Measurements from ENCODE around the gene CAMTA1. TPM values are rescaled to one million over a fixed set of nuclear protein-coding genes. Genes with fewer than 3 reads are reported as not detected.

Gene CAMTA1
- total RNA-seq, 5 donors from 2014 or later (not counting 1 experiment from before 2014, with no cell fraction given): 29.7 to 37.4 (median 34.6) TPM

DNA sequence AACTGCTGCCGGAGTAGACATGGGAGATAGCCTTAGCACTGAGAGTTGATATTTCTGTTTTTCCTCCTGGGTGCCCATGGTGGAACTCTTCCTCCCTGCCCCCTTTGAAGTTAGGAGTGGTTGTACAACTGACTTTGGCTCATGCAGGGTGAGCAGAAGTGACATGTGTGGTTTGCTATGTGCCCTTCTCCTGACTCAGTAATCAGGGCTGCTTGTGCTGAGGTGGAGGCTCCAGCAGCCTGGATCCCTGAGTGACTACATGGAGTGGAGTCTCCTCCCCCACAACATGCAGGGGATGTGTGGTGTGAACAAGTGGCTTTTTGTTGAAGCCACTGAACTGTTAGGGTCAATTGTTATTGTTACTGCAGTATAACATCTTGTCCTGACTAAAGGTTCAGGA lies 261.6 kb downstream of the CAMTA1 start:
- no peaks in the 10 kb centered on the region for H3K9me3 Mint-ChIP-seq
- ChIA-PET POLR2A (no interaction called here), CTCF (no interaction called here)
- no peak overlapping the region for H3K4me3 ChIP-seq (ENCODE audit: control insufficient read depth in 1 of 2, extremely low read depth in 1 of 2, low read length in 1 of 2)
- H3K27me3 ChIP-seq (replicated peaks in 1 of 2; ENCODE audit: control insufficient read depth in 2 of 2, extremely low read depth in 1 of 2, insufficient read depth in 2 of 2, low read length in 1 of 2): peaks cover 0 to 32% of the 10 kb centered on the region in 2 experiments
- H3K36me3 ChIP-seq (ENCODE audit: control insufficient read depth in 2 of 2, extremely low read depth in 1 of 2, insufficient read depth in 1 of 2, low read length in 1 of 2): no peaks in the 10 kb centered on the region
- H3K9me3 ChIP-seq: no peaks in the 10 kb centered on the region
- H3K36me3 Mint-ChIP-seq: no peaks in the 10 kb centered on the region
- ATAC-seq (replicated peaks in 1 of 4): no peak
- WGBS (ENCODE audit: insufficient coverage): no CpG with 5 or more reads among the region's 1 CpG
- peaks cover 11 to 18% of the 10 kb centered on the region in 2 donors for H3K27me3 Mint-ChIP-seq
- H3K4me1 ChIP-seq (ENCODE audit: control insufficient read depth in 1 of 2, extremely low read depth in 1 of 2, insufficient read depth in 2 of 2, low read length in 2 of 2): no peaks in the 10 kb centered on the region
- no peak overlapping the region for H3K4me3 Mint-ChIP-seq
- no peak overlapping the region for H3K27ac ChIP-seq (ENCODE audit: low read length)
- no peaks in the 10 kb centered on the region for H3K4me1 Mint-ChIP-seq
- H3K27ac Mint-ChIP-seq: no peak overlapping the region
- no peak for DNase-seq

DNA sequence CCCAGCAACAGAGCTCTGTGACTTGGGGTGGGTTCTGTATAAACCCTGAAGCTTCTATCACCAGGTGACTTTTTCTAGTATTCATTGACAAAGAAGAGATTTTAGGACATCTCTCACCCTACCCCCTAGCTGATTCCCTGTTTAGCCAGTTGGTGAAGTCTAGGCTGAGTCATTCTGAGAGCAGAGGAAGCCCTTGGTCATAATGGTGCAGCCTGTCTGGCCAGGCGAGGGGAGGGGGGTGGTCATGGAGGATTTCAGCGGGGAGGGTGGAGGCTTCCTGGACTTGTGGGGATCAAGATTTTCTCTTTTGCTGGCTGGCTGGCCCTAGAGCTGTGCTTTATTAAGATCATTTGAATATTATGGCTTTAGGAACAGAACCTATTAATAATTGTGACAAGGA lies 262.6 kb downstream of the CAMTA1 start:
- no CpG with 5 or more reads among the region's 2 CpGs for WGBS (ENCODE audit: insufficient coverage)
- Mint-ChIP-seq H3K4me3 (no peak overlapping the region), H3K4me1 (no peaks in the 10 kb centered on the region), H3K36me3 (no peaks in the 10 kb centered on the region), H3K9me3 (no peaks in the 10 kb centered on the region), H3K27me3 (peaks cover 13 to 18% of the 10 kb centered on the region in 2 donors), H3K27ac (no peak overlapping the region)
- Histone ChIP-seq H3K27ac (ENCODE audit: low read length) (no peak overlapping the region), H3K27me3 (replicated peaks in 1 of 2; ENCODE audit: control insufficient read depth in 2 of 2, extremely low read depth in 1 of 2, insufficient read depth in 2 of 2, low read length in 1 of 2) (peaks cover 0 to 24% of the 10 kb centered on the region in 2 experiments), H3K4me1 (ENCODE audit: control insufficient read depth in 1 of 2, extremely low read depth in 1 of 2, insufficient read depth in 2 of 2, low read length in 2 of 2) (no peaks in the 10 kb centered on the region), H3K36me3 (ENCODE audit: control insufficient read depth in 2 of 2, extremely low read depth in 1 of 2, insufficient read depth in 1 of 2, low read length in 1 of 2) (no peaks in the 10 kb centered on the region), H3K4me3 (ENCODE audit: control insufficient read depth in 1 of 2, extremely low read depth in 1 of 2, low read length in 1 of 2) (no peak overlapping the region), H3K9me3 (no peaks in the 10 kb centered on the region)
- ChIA-PET CTCF (no interaction called here), POLR2A (interaction anchor here (0.6 kb wide), 2 partner anchors 13 to 27 kb away, joined by 3 to 4 read pairs; no protein-coding TSS in a partner anchor)
- ATAC-seq (replicated peaks in 1 of 4) (no peak), DNase-seq (no peak)

DNA sequence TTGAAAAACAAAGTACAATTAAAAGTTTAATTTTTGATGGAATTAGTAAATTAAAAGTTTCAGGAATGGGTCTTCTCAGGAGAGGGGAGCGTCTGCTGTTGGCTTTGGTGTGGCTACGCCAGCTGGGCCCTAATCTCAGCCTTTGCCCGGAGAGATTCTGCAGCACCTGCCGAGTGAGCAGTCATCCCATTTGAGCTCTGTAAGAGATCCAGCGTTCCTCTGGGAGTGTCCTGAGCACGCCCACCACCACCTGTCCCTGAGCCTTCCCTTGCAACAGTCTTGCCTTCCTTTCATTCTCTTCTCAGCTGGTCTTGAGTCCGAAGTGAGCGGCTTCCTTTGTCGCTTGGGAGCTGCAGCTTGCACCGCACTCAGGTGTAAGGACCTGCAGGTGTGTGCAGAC lies 263.1 kb downstream of the CAMTA1 start:
- 76% methylated on average over 10 of the region's 10 CpGs for WGBS (ENCODE audit: insufficient coverage)
- ChIA-PET POLR2A (no interaction called here), CTCF (interaction anchor here in 1 of 2 donors (0.5 kb wide), 1 partner anchor 8 kb away, joined by 3 read pairs; no protein-coding TSS in a partner anchor)
- Mint-ChIP-seq H3K9me3 (no peaks in the 10 kb centered on the region), H3K4me3 (no peak overlapping the region), H3K4me1 (no peaks in the 10 kb centered on the region), H3K36me3 (no peaks in the 10 kb centered on the region), H3K27ac (no peak overlapping the region), H3K27me3 (peaks cover 16 to 23% of the 10 kb centered on the region in 2 donors)
- no peak for DNase-seq
- Histone ChIP-seq H3K36me3 (ENCODE audit: control insufficient read depth in 2 of 2, extremely low read depth in 1 of 2, insufficient read depth in 1 of 2, low read length in 1 of 2) (no peaks in the 10 kb centered on the region), H3K27me3 (replicated peaks in 1 of 2; ENCODE audit: control insufficient read depth in 2 of 2, extremely low read depth in 1 of 2, insufficient read depth in 2 of 2, low read length in 1 of 2) (peaks cover 0 to 18% of the 10 kb centered on the region in 2 experiments), H3K27ac (ENCODE audit: low read length) (no peak overlapping the region), H3K9me3 (no peaks in the 10 kb centered on the region), H3K4me1 (ENCODE audit: control insufficient read depth in 1 of 2, extremely low read depth in 1 of 2, insufficient read depth in 2 of 2, low read length in 2 of 2) (no peaks in the 10 kb centered on the region), H3K4me3 (ENCODE audit: control insufficient read depth in 1 of 2, extremely low read depth in 1 of 2, low read length in 1 of 2) (no peak overlapping the region)
- no peak for ATAC-seq (replicated peaks in 1 of 4)

DNA sequence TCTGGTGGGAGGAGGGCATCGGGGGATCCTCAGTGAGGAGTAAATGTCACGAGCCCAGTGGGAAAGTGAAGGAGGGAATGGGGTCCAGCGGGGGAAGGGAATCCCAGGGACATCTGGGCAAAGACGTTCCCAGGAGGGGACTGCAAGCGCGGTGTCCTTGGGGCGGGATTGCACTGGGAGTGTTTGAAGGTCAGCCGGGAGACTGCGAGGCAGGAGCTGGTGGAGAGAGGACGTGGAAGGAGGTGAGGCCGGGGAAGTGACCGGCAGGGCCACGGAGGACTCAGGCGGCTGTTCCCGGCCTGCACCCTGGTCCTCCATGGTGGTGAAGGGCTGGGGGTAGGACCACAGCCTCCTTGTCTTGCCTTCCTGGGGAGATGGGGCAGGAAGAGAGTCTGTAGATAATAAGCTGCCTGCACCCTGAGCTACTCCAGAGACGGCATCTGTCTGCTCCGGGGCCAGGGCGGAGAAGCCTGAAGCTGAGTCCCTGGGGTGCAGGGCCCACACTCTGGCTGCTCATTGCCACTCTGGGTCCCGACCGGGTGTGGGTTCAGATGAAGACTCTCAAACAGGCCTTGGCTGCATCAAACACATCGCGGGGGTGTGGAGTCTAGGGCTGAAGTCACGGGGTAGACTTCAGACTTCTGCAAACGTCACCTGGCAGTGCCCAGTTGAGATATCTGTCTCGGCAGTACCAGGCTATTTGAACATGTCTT lies 264.8 kb downstream of the CAMTA1 start:
- peaks cover 0 to 10% of the 10 kb centered on the region in 2 experiments for H3K27me3 ChIP-seq (replicated peaks in 1 of 2; ENCODE audit: control insufficient read depth in 2 of 2, extremely low read depth in 1 of 2, insufficient read depth in 2 of 2, low read length in 1 of 2)
- no peak overlapping the region for H3K27ac ChIP-seq (ENCODE audit: low read length)
- WGBS (ENCODE audit: insufficient coverage): 90% methylated on average over 23 of the region's 25 CpGs
- no peak overlapping the region for H3K4me3 Mint-ChIP-seq
- H3K36me3 ChIP-seq (ENCODE audit: control insufficient read depth in 2 of 2, extremely low read depth in 1 of 2, insufficient read depth in 1 of 2, low read length in 1 of 2): no peaks in the 10 kb centered on the region
- DNase-seq: no peak
- no peaks in the 10 kb centered on the region for H3K9me3 ChIP-seq
- no peaks in the 10 kb centered on the region for H3K36me3 Mint-ChIP-seq
- no peak overlapping the region for H3K27ac Mint-ChIP-seq
- no peak overlapping the region for H3K4me3 ChIP-seq (ENCODE audit: control insufficient read depth in 1 of 2, extremely low read depth in 1 of 2, low read length in 1 of 2)
- POLR2A ChIA-PET: no interaction called here
- CTCF ChIA-PET: no interaction called here
- ATAC-seq (replicated peaks in 1 of 4): no peak
- no peaks in the 10 kb centered on the region for H3K4me1 Mint-ChIP-seq
- peaks cover 21% of the 10 kb centered on the region in 2 donors for H3K27me3 Mint-ChIP-seq
- H3K9me3 Mint-ChIP-seq: peaks cover 0 to 5% (median 0%) of the 10 kb centered on the region in 3 donors
- no peaks in the 10 kb centered on the region for H3K4me1 ChIP-seq (ENCODE audit: control insufficient read depth in 1 of 2, extremely low read depth in 1 of 2, insufficient read depth in 2 of 2, low read length in 2 of 2)

DNA sequence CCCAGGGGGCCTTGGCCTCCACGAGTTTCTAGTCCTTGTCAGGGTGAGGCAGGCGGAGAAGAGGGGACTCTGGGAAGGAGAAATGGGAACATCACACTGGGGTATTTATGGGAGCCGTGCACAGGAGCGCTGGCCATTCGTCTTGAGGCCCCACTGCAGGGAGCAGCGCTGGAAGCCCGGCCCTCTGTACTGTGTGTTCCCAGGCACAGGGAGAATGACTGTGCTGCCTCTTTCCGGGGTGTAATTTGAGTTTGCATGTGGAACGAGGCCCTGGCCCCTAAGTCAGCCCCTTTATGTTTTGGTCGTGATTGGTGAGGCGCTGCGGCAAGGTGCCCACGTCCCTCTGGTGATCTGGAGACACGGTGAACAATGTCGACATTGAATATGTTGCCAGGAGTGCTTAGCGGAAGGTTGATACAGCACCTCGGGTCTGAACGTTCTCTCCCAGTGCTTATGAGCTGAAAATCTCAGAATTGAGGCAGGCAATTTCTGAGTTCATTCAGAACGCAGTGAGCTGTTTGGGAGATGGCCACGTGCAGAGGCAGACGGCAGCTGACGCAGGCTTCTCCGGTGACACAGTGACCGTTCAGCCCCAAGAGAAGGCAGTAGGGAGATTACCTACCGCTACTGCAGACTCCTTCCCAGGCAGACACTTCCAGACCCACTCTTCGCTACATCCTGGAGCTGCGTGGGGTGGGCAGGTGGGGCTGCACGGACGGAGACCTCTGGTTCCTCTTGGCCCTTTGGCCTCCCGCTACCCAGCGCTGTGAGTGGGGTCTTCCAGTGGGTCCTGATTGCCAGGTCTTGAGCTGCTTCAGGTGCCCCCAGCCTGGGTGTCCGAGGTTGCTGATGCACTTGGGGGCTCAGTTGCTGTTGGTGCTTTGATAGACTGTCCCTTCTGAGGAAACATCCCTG lies 265.8 kb downstream of the CAMTA1 start:
- Mint-ChIP-seq H3K4me3 (no peak overlapping the region), H3K4me1 (no peaks in the 10 kb centered on the region), H3K36me3 (no peaks in the 10 kb centered on the region), H3K27me3 (peaks cover 19 to 20% of the 10 kb centered on the region in 2 donors), H3K9me3 (peaks cover 0 to 5% (median 0%) of the 10 kb centered on the region in 3 donors), H3K27ac (no peak overlapping the region)
- DNase-seq (no peak), ATAC-seq (replicated peaks in 1 of 4) (no peak)
- Histone ChIP-seq H3K27me3 (replicated peaks in 1 of 2; ENCODE audit: control insufficient read depth in 2 of 2, extremely low read depth in 1 of 2, insufficient read depth in 2 of 2, low read length in 1 of 2) (peaks cover 0 to 10% of the 10 kb centered on the region in 2 experiments), H3K9me3 (no peaks in the 10 kb centered on the region), H3K36me3 (ENCODE audit: control insufficient read depth in 2 of 2, extremely low read depth in 1 of 2, insufficient read depth in 1 of 2, low read length in 1 of 2) (no peaks in the 10 kb centered on the region), H3K4me3 (ENCODE audit: control insufficient read depth in 1 of 2, extremely low read depth in 1 of 2, low read length in 1 of 2) (no peak overlapping the region), H3K27ac (ENCODE audit: low read length) (no peak overlapping the region), H3K4me1 (ENCODE audit: control insufficient read depth in 1 of 2, extremely low read depth in 1 of 2, insufficient read depth in 2 of 2, low read length in 2 of 2) (no peaks in the 10 kb centered on the region)
- ChIA-PET POLR2A (no interaction called here), CTCF (no interaction called here)
- 84% methylated on average over 30 of the region's 32 CpGs for WGBS (ENCODE audit: insufficient coverage)

DNA sequence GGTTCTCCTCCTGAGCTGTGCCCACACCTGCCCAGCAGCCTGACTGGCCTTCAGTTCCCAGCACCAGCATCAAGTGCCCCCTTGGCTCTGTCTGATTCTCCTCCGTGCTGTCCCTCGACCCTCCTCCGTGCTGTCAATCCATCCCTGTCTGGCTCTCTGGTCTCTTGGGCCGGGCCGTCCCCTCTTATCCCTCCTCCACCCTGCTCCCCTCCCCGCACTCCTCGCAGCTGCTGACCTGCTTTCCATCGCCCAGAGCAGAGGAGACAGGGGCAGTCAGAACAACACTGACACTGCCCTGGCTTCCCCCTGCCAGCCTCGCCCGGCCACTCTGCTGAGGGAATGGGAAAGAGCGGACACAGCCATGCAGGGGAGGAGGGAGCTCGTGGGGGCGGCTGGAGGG lies 267.4 kb downstream of the CAMTA1 start:
- peaks cover 0 to 10% of the 10 kb centered on the region in 2 experiments for H3K27me3 ChIP-seq (replicated peaks in 1 of 2; ENCODE audit: control insufficient read depth in 2 of 2, extremely low read depth in 1 of 2, insufficient read depth in 2 of 2, low read length in 1 of 2)
- H3K27ac ChIP-seq (ENCODE audit: low read length): no peak overlapping the region
- no peaks in the 10 kb centered on the region for H3K4me1 ChIP-seq (ENCODE audit: control insufficient read depth in 1 of 2, extremely low read depth in 1 of 2, insufficient read depth in 2 of 2, low read length in 2 of 2)
- no peak overlapping the region for H3K4me3 ChIP-seq (ENCODE audit: control insufficient read depth in 1 of 2, extremely low read depth in 1 of 2, low read length in 1 of 2)
- ATAC-seq (replicated peaks in 1 of 4): no peak
- no peak overlapping the region for H3K27ac Mint-ChIP-seq
- 88% methylated on average over 10 of the region's 13 CpGs for WGBS (ENCODE audit: insufficient coverage)
- peaks cover 17 to 19% of the 10 kb centered on the region in 2 donors for H3K27me3 Mint-ChIP-seq
- no peaks in the 10 kb centered on the region for H3K36me3 Mint-ChIP-seq
- H3K4me3 Mint-ChIP-seq: no peak overlapping the region
- peaks cover 0 to 5% (median 0%) of the 10 kb centered on the region in 3 donors for H3K9me3 Mint-ChIP-seq
- no peaks in the 10 kb centered on the region for H3K9me3 ChIP-seq
- no peaks in the 10 kb centered on the region for H3K4me1 Mint-ChIP-seq
- DNase-seq: no peak
- no peaks in the 10 kb centered on the region for H3K36me3 ChIP-seq (ENCODE audit: control insufficient read depth in 2 of 2, extremely low read depth in 1 of 2, insufficient read depth in 1 of 2, low read length in 1 of 2)
- ChIA-PET POLR2A (no interaction called here), CTCF (no interaction called here)

All from T-cell (primary cell).